CD4-positive, alpha-beta T cell treated with Interleukin-6 at 100 ng/mL for 8 hours (primary cell): ENCODE measurements around the gene HDAC4.
A peak's percentile ranks its signal among the peaks of the same experiment; 100 is the strongest.
"Not testable (repeated sequence)": the region's sequence is repeated elsewhere in the genome, so short reads cannot be mapped to it uniquely, and the experiment has no call there.

Experiments used
- DNase-seq: peaks from one replicate; pipeline ENCODE4 v3.0.0-alpha.2; 2020; ENCODE audit warnings: mixed read lengths, low spot score

Gene HDAC4

GRCh38 chr2:239294571-239295054, 106.2 kb downstream of the HDAC4 start:
- no peak for DNase-seq

- DNase-seq = peak; percentile 24
Measured at GRCh38 chr2:239293775-239294430, 106.9 kb downstream of the HDAC4 start.

- DNase-seq = no peak
Measured at GRCh38 chr2:239292959-239293774, 107.7 kb downstream of the HDAC4 start.

DNA sequence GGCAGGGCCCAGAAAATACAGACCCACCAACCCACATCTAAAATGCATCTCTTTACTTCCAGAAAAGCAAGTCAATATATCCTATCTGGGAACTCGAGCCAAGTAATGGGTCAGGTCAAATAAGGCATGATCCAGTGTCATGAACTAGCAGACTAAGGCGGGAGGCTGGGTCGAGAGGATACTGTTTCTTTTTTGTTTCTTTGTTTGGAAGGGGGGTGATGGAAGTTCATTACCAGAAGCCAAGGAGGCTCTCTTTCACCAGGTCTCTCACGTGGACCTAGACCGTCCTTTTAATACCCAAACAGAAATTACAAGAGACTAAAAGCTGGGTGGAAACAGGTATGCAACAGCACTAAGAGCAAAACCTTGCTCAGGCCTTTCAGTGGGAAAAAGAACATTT, 108.3 kb downstream of the HDAC4 start:
- DNase-seq = no peak

- DNase-seq = no peak
Measured at GRCh38 chr2:239291475-239292350, 109.1 kb downstream of the HDAC4 start.

DNA sequence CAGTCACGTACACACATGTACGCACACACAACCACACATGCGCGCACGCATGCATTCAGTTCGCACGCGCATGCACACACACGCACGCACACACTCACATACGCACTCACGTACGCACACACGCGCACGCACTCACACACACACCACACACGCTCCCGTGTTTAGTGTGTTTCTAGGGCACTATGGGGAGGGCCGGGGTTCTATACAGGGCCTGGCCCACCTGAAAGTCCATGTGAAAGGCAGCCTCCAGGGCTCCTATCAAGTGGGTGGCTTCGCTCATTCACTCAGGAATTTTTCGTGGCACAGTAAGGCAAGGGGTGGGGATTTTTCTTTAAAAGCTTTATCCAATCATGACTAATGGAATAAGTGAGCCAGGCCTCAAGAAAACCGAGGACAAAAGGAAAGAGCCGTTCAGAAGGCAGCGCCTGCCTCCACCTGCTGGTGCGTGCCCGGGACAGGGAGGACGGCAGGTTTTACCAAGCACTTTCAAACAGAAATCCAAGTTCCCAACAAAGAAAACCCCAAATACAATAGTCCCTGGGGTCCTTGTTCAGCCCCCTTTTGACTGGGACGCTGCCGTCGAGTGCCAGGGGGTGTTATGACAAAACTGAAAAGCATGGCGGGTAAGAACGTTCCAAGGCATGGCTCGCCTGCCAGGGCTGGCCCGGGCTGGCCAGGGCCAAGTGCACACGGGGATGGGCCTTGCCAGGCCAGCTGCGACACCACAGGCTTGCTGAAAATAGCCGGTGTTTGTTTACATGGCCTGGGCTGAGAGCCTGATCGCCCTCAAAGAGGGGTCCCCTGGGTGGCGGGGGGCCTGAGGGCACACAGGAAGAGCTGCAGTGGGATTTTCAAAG, 110.0 kb downstream of the HDAC4 start:
- no peak for DNase-seq

GRCh38 chr2:239289545-239289944, 111.3 kb downstream of the HDAC4 start:
- DNase-seq = no peak

GRCh38 chr2:239288951-239289511, 111.8 kb downstream of the HDAC4 start:
- no peak for DNase-seq

DNA sequence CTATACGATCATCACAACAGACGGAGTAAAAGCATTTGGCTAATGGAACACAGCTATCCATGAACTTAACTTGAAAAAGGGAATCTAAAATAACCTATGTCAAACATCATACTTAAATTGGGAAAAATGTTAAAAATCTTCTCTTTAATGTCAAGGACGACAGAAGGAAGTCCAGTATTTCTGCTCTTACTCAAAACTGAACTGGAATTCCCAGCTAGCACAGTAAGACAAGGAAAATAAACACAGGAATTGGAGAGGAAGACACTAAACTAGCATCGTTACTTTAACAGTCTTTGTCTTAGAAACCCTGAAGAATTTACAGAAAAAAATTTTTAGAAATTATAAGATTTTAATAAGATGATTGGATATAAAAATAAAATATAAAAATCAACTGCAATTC, 112.6 kb downstream of the HDAC4 start:
- no peak for DNase-seq

DNA sequence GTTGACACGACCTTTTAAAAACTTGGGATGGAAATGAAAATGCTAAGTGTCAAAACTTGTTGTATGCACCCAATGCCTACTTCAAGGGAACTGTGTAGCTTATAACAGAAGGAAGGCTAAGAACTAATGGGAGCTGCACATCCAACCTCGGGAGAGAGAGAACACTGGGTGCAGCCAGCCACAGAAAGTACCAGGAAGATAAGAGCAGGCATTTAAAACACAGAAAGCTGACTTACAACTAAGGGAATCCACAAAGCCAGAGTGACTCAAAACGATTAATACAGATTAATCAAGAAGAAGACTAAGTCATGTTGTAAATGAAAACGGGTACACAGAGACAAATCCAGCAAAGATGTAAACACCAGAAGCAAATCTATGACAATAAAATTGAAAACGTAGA, 113.4 kb downstream of the HDAC4 start:
- DNase-seq = no peak

- no peak for DNase-seq
Measured at GRCh38 chr2:239286901-239287300, 113.9 kb downstream of the HDAC4 start.

DNA sequence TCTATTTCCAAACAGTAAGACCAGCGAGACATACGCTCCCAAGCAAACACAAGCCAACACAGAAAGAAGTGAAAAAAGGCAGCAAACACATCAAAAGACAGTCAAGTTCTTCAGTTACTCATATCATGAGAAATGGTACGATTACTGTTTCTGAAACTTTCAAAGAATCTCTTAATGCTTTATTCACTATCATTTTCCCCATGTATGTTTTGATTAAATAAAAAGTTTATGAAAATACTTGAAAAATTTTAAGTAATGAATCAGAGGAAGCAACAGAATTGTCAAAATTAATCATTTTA, 114.9 kb downstream of the HDAC4 start:
- DNase-seq = no peak

DNA sequence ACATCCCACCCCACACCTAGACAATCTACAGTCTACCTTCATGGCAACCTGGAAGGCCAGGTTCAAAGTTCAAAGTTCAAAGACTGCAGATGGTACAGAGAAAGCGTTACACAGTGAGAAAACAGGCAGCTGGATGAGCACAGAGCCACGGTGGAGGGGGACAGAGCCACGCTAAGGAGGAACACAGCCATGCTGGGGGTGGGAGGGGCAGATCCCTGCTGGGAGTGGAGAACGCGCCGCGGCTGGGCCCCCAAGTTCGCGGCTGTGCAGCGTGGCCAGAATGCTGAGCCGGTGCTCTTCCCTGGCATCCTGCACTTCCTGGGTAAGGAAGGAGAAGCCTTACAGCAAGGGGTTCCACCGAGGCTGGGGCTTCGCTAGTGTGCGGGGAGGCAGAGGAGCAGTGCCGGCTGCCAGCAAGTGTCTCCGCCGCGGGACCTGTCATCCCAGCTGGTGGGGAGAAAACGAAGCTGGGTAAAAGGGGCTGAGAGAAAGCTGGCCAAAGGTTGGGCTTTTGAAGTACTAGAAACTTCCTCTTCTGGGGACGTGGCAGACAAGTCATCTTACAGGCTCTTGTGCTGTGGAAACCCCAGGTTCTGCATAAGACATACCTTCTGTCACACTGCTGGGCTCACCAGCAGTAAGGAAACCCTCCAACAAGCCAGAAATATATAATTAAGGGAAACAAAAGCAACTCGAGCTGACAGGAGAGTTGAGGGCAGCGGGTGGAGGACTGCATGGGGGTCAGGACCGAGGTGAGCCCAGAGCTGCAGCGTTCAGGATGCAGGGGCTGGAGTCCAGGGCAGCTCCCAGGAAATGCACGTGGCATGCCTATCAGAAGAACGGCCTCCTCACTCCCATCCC, 115.5 kb downstream of the HDAC4 start:
- DNase-seq = peak; percentile 33

- no peak for DNase-seq
Measured at GRCh38 chr2:239283961-239284795, 116.6 kb downstream of the HDAC4 start.

- DNase-seq = no peak
Measured at GRCh38 chr2:239283288-239283945, 117.4 kb downstream of the HDAC4 start.

DNA sequence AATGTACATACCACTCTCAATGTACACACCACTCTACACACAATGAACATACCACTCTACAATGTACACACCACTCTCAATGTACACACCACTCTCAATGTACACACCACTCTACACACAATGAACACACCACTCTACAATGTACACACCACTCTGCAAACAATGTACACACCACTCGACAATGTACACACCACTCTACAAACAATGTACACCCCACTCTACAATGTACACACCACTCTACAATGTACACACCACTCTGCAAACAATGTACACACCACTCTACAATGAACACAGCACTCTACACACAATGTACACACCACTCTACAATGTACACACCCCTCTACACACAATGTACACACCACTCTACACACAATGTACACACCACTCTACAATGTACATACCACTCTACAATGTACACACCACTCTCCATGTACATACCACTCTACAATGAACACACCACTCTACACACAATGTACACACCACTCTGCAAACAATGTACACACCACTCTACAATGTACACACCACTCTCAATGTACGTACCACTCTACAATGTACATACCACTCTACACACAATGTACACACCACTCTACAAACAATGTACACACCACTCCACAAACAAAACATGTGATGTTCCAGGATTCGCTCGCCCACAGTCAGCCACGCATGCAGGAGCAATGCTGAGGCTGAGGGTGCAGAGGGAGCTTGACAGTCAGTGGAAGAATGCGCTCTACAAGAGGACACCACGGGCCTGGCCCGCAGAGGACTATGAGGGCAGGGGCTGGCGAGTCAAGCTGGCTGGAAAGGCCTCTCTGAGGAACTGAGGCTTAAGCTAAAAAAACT, 118.2 kb downstream of the HDAC4 start:
- no peak for DNase-seq

DNA sequence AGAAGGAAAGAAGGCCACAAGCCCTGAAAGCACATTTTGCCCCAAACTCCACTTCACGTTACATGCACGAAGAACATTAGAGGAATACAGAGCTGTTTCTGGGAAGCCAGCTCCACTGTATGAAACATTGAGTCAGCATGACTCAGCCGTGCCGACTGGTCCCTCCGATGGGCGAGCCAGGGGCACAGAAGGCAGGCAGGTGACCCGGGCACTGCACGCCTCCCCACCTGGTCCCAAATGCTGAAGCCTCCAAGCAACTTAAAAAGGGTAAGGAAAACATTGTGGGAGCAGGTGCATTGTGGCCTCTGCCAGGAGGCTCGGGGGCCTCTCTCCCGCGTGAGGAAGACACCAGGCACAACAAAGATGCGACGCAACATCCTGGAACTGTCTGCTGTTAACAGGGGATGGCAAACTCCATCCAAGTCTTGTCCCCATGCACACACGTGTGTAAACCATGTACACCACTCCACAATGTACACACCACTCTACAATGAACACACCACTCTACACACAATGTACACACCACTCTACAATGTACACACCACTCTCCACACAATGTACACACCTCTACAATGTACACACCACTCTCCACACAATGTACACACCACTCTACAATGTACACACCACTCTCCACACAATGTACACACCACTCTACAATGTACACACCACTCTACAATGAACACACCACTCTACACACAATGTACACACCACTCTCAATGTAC, 120.4 kb downstream of the HDAC4 start:
- not testable (repeated sequence) for DNase-seq
